IPS DF 4.7 (cell line): ENCODE data around the gene SACM1L.
"Not testable (repeated sequence)": the region's sequence is repeated elsewhere in the genome, so short reads cannot be mapped to it uniquely, and the experiment has no call there.

Source experiments
- DNase-seq: peaks from one replicate; pipeline ENCODE4 v3.0.0-alpha.2; 2013; ENCODE audit warnings: low spot score; ENCODE audit errors: extremely low read depth

SACM1L gene

GRCh38 chr3:45667569-45667934 is 21.6 kb upstream of the SACM1L start:
- no peak for DNase-seq

- DNase-seq: no peak
Measured at GRCh38 chr3:45670436-45670835, 18.8 kb upstream of the SACM1L start.

- no peak for DNase-seq
Measured at GRCh38 chr3:45670991-45671390, 18.2 kb upstream of the SACM1L start.

- DNase-seq: no peak
Measured at GRCh38 chr3:45673273-45673672, 15.9 kb upstream of the SACM1L start.

- no peak for DNase-seq
Measured at GRCh38 chr3:45676325-45677032, 12.7 kb upstream of the SACM1L start.

GRCh38 chr3:45677033-45677446 is 12.2 kb upstream of the SACM1L start:
- DNase-seq: no peak

GRCh38 chr3:45677841-45678240 is 11.4 kb upstream of the SACM1L start:
- no peak for DNase-seq

- DNase-seq: no peak
Measured at GRCh38 chr3:45679805-45680204, 9.4 kb upstream of the SACM1L start.

GRCh38 chr3:45681221-45681620 is 8.0 kb upstream of the SACM1L start:
- no peak for DNase-seq

GRCh38 chr3:45681846-45682245 is 7.3 kb upstream of the SACM1L start:
- no peak for DNase-seq

- DNase-seq: no peak
Measured at GRCh38 chr3:45682311-45682710, 6.9 kb upstream of the SACM1L start.

GRCh38 chr3:45682786-45683185 is 6.4 kb upstream of the SACM1L start:
- no peak for DNase-seq

GRCh38 chr3:45683417-45684326 is 5.5 kb upstream of the SACM1L start:
- DNase-seq: no peak

GRCh38 chr3:45684327-45684892 is 4.8 kb upstream of the SACM1L start:
- no peak for DNase-seq

- DNase-seq: not testable (repeated sequence)
Measured at GRCh38 chr3:45685722-45686121, 3.5 kb upstream of the SACM1L start.

GRCh38 chr3:45686850-45687249 is 2.3 kb upstream of the SACM1L start:
- DNase-seq: no peak

- no peak for DNase-seq
Measured at GRCh38 chr3:45687828-45688193, 1.4 kb upstream of the SACM1L start.

GRCh38 chr3:45688194-45688881 is 858 bp upstream of the SACM1L start:
- DNase-seq: no peak

- no peak for DNase-seq
Measured at GRCh38 chr3:45689787-45690145, 570 bp downstream of the SACM1L start.

- DNase-seq: no peak
Measured at GRCh38 chr3:45690336-45691035, 1.3 kb downstream of the SACM1L start.

- DNase-seq: no peak
Measured at GRCh38 chr3:45691842-45692241, 2.6 kb downstream of the SACM1L start.
